ENCODE measurements around the gene HOXA5. TPM values are rescaled to one million over a fixed set of nuclear protein-coding genes. Genes with fewer than 3 reads are reported as not detected.

HOXA5 gene
- total and polyA plus RNA-seq, 2 of the 8 experiments (the other 6 are each of a cell fraction or from before 2014, with no cell fraction given): not detected

- ChIA-PET POLR2A (ENCODE audit: partially characterized antibody) (no interaction called here), CTCF (ENCODE audit: partially characterized antibody) (interaction anchor here (0.8 to 5.2 kb wide), 7 partner anchors 9 to 34 kb away, joined by 3 to 40 read pairs (median 5); partner anchors contain the start of genes HOXA11, HOXA3, HOXA4 and HOXA5)
- H3K56ac ChIP-seq (replicated peaks; ENCODE audit: insufficient read length, low read depth, low read length): no peak overlapping the region
- no peaks in the 10 kb centered on the region for H3K23me2 ChIP-seq (ENCODE audit: low read depth, low read length)
- peaks cover 0 to 18% (median 0%) of the 10 kb centered on the region in 4 experiments; a peak in 1 of 8 replicates for H3K36me3 ChIP-seq (ENCODE audit: control insufficient read depth in 2 of 4, insufficient read depth in 4 of 4, low read length in 3 of 4)
- no peak overlapping the region for H3K9ac ChIP-seq (replicated peaks in 1 of 4; ENCODE audit: extremely low read depth in 1 of 4, low read depth in 3 of 4, low read length in 3 of 4)
- peaks cover 0 to 6% of the 10 kb centered on the region in 2 experiments; a peak in 1 of 4 replicates for H3K9me3 ChIP-seq (ENCODE audit: insufficient read depth in 2 of 2, low read depth in 1 of 2, low read length in 1 of 2)
- H2BK120ac ChIP-seq (replicated peaks; ENCODE audit: low read depth, low read length): no peak overlapping the region
- H3K18ac ChIP-seq (ENCODE audit: extremely low read depth, low read length): no peak overlapping the region
- H3K79me1 ChIP-seq (ENCODE audit: low read depth, low read length): no peaks in the 10 kb centered on the region
- H4K20me1 ChIP-seq (replicated peaks in 1 of 2; ENCODE audit: control insufficient read depth in 1 of 2, insufficient read depth in 2 of 2, low read length in 2 of 2): peaks cover 21 to 28% of the 10 kb centered on the region in 2 experiments
- no peak overlapping the region for H3K27ac ChIP-seq (ENCODE audit: low read depth, low read length)
- peak overlapping the region; percentile 27; the same call in 1 of the 2 replicates for H2BK12ac ChIP-seq (ENCODE audit: low read depth, low read length)
- H3K4ac ChIP-seq (replicated peaks; ENCODE audit: insufficient read length, low read depth, low read length): no peak overlapping the region
- no peak for FAIRE-seq
- H2AK5ac ChIP-seq (ENCODE audit: low read depth, low read length): no peak overlapping the region
- H4K91ac ChIP-seq (replicated peaks; ENCODE audit: insufficient read length, low read length): no peak overlapping the region
- H2AFZ ChIP-seq (ENCODE audit: low read length): no peak overlapping the region
- H3K79me2 ChIP-seq (ENCODE audit: control insufficient read depth in 1 of 2, insufficient read depth in 2 of 2, low read length in 2 of 2): no peaks in the 10 kb centered on the region
- H3K4me1 ChIP-seq (replicated peaks in 1 of 4; ENCODE audit: control insufficient read depth in 3 of 4, insufficient read depth in 4 of 4, low read length in 3 of 4): no peaks in the 10 kb centered on the region; a peak in 4 of 7 replicates
- H3K4me2 ChIP-seq (ENCODE audit: insufficient read depth in 1 of 2, low read depth in 2 of 2, low read length in 2 of 2): peak overlapping the region; percentile 8 to 47; a peak in 3 of 4 replicates
- H4K8ac ChIP-seq (ENCODE audit: extremely low read depth, insufficient read depth, low read length): no peak overlapping the region
- no peak overlapping the region for H2BK20ac ChIP-seq (ENCODE audit: low read length)
- H3K23ac ChIP-seq (ENCODE audit: insufficient read length): no peak overlapping the region
- H3K4me3 ChIP-seq (ENCODE audit: extremely low read depth in 1 of 4, insufficient read depth in 2 of 4, low read depth in 3 of 4, low read length in 4 of 4): peak overlapping the region in 1 of 4 experiments; percentile 25; a peak in 2 of 8 replicates
- H2BK15ac ChIP-seq (ENCODE audit: low read length): no peak overlapping the region
- H4K5ac ChIP-seq (ENCODE audit: insufficient read length, low read depth, low read length): no peak overlapping the region
- H2BK5ac ChIP-seq (ENCODE audit: low read depth, low read length): no peak overlapping the region
- peaks cover 98 to 100% (median 99%) of the 10 kb centered on the region in 4 experiments for H3K27me3 ChIP-seq (replicated peaks in 1 of 4; ENCODE audit: control insufficient read depth in 3 of 4, extremely low read depth in 1 of 4, insufficient read depth in 3 of 4, low read length in 3 of 4)
- no peak overlapping the region for H3K14ac ChIP-seq (ENCODE audit: insufficient read length)
- 4% methylated on average over 43 of the region's 47 CpGs; no CpG with 5 or more reads in 1 of the 2 experiments for WGBS, 2 experiments (ENCODE audit: extremely low coverage in 1 of 2, insufficient coverage in 1 of 2, insufficient read length in 1 of 2, insufficient replicate concordance in 2 of 2, low coverage in 1 of 2, low lambda C conversion rate in 2 of 2, missing lambda C conversion rate in 1 of 2)
- DNase-seq (ENCODE audit: low read depth in 1 of 2, low spot score in 2 of 2): no peak
- TF ChIP-seq SP1 (IDR thresholded peaks at IDR 0.05; ENCODE audit: low read depth, low read length) (0 out of 2 replicates have a peak, but pooled peaks have one; percentile 4), SRF (IDR thresholded peaks at IDR 0.05; ENCODE audit: low read depth, low read length) (no peak)
Observed at GRCh38 chr7:27164367-27165088, 21.0 kb upstream of the HOXA5 start.
